ENCODE data around the gene TMEM14C.
A peak's percentile ranks its signal among the peaks of the same experiment; 100 is the strongest.

TMEM14C gene

GRCh38 chr6:10685092-10685915 lies 37.6 kb upstream of the TMEM14C start:
- TF ChIP-seq, protein P1, sequence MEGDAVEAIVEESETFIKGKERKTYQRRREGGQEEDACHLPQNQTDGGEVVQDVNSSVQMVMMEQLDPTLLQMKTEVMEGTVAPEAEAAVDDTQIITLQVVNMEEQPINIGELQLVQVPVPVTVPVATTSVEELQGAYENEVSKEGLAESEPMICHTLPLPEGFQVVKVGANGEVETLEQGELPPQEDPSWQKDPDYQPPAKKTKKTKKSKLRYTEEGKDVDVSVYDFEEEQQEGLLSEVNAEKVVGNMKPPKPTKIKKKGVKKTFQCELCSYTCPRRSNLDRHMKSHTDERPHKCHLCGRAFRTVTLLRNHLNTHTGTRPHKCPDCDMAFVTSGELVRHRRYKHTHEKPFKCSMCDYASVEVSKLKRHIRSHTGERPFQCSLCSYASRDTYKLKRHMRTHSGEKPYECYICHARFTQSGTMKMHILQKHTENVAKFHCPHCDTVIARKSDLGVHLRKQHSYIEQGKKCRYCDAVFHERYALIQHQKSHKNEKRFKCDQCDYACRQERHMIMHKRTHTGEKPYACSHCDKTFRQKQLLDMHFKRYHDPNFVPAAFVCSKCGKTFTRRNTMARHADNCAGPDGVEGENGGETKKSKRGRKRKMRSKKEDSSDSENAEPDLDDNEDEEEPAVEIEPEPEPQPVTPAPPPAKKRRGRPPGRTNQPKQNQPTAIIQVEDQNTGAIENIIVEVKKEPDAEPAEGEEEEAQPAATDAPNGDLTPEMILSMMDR (IDR thresholded peaks at IDR 0.05; ENCODE audit: insufficient read depth, low read depth, low read length, missing control alignments) = no peak
- H3K4me3 ChIP-seq (ENCODE audit: low read depth, low read length) = no peak overlapping the region
- no peak for DNase-seq (ENCODE audit: low read depth)

- DNase-seq (ENCODE audit: low read depth) = no peak
- H3K4me3 ChIP-seq (ENCODE audit: low read depth, low read length) = no peak overlapping the region
- TF ChIP-seq, protein P1 (IDR thresholded peaks at IDR 0.05; ENCODE audit: insufficient read depth, low read depth, low read length, missing control alignments) = no peak
Observed at GRCh38 chr6:10686901-10687300, 36.0 kb upstream of the TMEM14C start.

DNA sequence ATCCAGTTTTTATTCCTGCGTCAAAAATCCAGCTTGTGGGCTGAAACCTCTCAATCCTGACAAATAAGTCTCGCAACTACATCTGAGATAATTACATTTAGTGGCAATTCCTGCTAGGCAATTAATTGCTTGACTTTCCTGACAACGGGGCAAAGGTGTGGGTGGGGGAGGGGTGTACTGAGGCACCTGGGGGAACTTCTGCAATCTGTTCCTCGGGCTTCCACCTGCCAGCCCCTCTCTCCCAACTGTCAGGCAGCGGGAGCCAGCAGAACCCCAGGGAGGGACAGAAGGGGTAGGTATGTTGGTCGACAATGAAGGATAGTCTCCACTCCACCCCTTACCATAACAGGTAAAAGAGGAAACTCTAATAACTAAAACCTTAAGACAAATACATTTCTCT lies 35.3 kb upstream of the TMEM14C start:
- TF ChIP-seq, protein P1 (IDR thresholded peaks at IDR 0.05; ENCODE audit: insufficient read depth, low read depth, low read length, missing control alignments) = no peak
- no peak overlapping the region for H3K4me3 ChIP-seq (ENCODE audit: low read depth, low read length)
- no peak for DNase-seq (ENCODE audit: low read depth)

DNA sequence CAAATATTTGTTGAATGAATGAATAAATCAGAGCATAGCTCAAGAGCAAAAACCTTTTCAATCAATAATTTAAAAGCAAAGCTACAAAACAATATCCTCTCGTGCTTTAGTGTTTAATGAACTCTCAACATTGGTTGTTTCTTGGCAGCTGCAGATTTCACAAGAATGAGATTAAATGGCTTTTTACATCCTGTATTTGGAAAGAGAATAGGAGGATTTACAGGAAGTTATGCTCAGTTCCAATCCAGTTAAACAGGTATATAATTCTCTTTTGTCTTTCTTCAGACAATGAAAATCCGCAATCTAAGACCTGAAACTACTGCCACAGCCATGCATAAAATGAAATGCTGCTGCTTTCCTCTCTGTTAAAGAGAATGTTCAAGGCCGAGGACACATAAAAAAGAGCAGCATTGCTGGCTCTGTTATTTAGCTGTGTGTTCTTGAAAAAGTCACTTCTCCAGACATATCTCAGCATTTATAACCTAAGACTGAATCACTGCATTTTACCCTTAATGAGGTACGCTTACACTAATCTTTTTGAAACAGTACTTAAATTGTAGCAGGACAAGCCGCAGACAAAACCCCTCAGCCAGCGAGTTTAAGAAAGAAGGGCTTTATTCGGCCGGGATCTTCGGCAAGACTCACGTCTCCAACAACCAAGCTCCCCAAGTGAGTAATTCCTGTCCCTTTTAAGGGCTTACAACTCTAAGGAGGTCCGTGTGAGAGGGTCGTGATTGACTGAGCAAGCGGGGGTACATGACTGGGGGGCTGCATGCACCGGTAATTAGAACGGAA lies 32.0 kb upstream of the TMEM14C start:
- TF ChIP-seq, protein P1 (IDR thresholded peaks at IDR 0.05; ENCODE audit: insufficient read depth, low read depth, low read length, missing control alignments) = no peak
- DNase-seq (ENCODE audit: low read depth) = no peak
- H3K4me3 ChIP-seq (ENCODE audit: low read depth, low read length) = no peak overlapping the region

DNA sequence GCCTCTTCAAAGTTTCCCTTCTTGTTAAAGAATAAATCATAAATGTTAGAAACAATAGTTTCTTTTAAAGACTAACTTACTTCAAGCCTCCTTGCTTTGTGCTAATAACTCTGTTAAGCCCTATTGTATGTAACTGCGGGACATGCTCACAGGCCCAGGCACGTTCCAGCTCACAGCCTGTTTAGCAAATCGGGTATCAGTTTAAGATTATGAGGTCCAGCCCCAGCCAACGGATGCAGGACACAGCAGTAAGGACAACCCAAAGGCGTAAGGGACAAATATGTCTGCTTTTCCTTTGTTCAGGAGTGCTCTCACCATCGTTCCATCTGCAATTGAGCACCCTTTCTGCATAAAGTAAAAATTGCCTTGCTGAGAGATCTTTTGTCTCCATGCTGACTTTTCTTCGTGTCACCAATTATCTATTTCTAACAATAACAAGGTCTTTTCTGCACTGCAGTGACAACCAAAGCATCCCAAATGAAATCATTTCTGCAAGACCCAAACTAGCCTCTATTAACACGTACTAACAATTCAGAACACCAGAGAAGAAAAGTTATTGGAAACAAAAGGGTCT lies 29.8 kb upstream of the TMEM14C start:
- TF ChIP-seq, protein P1 (IDR thresholded peaks at IDR 0.05; ENCODE audit: insufficient read depth, low read depth, low read length, missing control alignments) = no peak
- peak overlapping the region; percentile 94 for H3K4me3 ChIP-seq (ENCODE audit: low read depth, low read length)

DNA sequence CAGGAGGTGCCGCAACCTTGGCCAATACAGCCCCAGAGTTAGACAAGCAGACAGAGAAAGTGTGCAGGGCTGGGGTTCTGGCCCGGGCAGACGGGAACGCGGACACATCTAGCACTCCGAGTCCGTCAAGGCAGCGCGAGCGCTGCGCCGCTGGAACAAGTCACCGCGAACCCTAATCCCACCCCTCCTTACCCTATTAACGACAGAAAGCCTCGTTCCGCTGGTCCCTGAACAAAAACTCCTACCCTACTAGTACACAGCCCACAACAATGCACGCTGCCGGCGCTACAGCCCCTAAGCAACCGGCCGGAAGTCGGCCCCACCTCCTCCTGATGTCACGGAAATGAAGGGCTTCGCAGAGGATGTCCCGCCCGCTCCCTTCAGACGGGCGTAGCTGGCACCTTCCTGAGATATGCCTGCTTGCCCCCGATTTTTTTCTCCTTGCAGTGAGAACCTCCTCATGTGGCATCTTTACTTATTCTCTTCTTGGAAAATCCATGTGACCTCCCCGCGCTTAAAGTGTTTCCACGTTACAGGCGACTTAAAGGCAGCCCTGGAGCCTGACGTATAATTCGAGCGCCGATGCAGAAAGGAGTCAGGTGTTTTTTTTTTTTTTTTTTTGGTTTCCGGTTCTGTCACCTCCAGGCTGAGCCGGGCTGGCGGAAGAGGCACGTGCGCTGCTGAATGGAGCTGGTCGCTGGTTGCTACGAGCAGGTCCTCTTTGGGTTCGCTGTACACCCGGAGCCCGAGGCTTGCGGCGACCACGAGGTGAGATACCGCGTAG lies 28.4 kb upstream of the TMEM14C start, which contains the start of the genes C6orf52 and PAK1IP1:
TSS of gene C6orf52 (minus strand) at position 315 of the 784 bp plus-strand sequence. CDS start 7,066 bp downstream, outside the sequence.
TSS of gene PAK1IP1 (plus strand) at position 671 of the 784 bp plus-strand sequence. CDS start at position 685, 14 bp downstream.
- peak within 1 kb of the TSS; percentile 94 for H3K4me3 ChIP-seq (ENCODE audit: low read depth, low read length)
- DNase-seq (ENCODE audit: low read depth) = peak; percentile 95
- TF ChIP-seq, protein P1 (IDR thresholded peaks at IDR 0.05; ENCODE audit: insufficient read depth, low read depth, low read length, missing control alignments) = no peak

More for the DNA sequence above, 29.8 kb upstream of the TMEM14C start:
- no peak for DNase-seq (ENCODE audit: low read depth)

Measured in GM12865 (cell line).